Breast epithelium (tissue), 3 donors: ENCODE data around the gene OSTN.
"Not testable (repeated sequence)": the region's sequence is repeated elsewhere in the genome, so short reads cannot be mapped to it uniquely, and the experiment has no call there.

Experiments
- POLR2A ChIP-seq: fragments of 450-650 bp; IDR thresholded peaks from one replicate; pipeline ENCODE4 v1.6.1; 2016; ENCODE audit warnings: antibody characterized with exemption, mild to moderate bottlenecking, moderate library complexity
- POLR2AphosphoS5 ChIP-seq, 3 donors: sonication (generic); formaldehyde crosslinking; IDR thresholded peaks; one replicate each; pipeline ENCODE4 v1.6.1; 2017; ENCODE audit warnings: antibody characterized with exemption in 3 of 3
- TF ChIP-seq, protein P1 (sequence below), 3 donors: fragments of 450-650 bp; IDR thresholded peaks; one replicate each; pipeline ENCODE4 v1.5.1; 2016 to 2017; ENCODE audit warnings: antibody characterized with exemption in 3 of 3, mild to moderate bottlenecking in 3 of 3, moderate library complexity in 3 of 3

- TF ChIP-seq, protein P1, sequence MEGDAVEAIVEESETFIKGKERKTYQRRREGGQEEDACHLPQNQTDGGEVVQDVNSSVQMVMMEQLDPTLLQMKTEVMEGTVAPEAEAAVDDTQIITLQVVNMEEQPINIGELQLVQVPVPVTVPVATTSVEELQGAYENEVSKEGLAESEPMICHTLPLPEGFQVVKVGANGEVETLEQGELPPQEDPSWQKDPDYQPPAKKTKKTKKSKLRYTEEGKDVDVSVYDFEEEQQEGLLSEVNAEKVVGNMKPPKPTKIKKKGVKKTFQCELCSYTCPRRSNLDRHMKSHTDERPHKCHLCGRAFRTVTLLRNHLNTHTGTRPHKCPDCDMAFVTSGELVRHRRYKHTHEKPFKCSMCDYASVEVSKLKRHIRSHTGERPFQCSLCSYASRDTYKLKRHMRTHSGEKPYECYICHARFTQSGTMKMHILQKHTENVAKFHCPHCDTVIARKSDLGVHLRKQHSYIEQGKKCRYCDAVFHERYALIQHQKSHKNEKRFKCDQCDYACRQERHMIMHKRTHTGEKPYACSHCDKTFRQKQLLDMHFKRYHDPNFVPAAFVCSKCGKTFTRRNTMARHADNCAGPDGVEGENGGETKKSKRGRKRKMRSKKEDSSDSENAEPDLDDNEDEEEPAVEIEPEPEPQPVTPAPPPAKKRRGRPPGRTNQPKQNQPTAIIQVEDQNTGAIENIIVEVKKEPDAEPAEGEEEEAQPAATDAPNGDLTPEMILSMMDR (IDR thresholded peaks at IDR 0.05) = not testable (repeated sequence)
- TF ChIP-seq POLR2AphosphoS5 (IDR thresholded peaks at IDR 0.05); POLR2A: not testable (repeated sequence)
These were observed 10.8 kb upstream of the OSTN start for GRCh38 chr3:191188246-191188645.
